SK-N-MC (cell line): ENCODE measurements around the gene SLC12A1.

ENCODE experiments used
- EZH2 ChIP-seq: fragments of 200-600 bp; sonication (generic); IDR thresholded peaks from one replicate; pipeline ENCODE4 v1.6.1; 2017; ENCODE audit warnings: antibody characterized with exemption
- POLR2AphosphoS5 ChIP-seq: IDR thresholded peaks from 2 replicates; pipeline ENCODE4 v1.6.1; 2012; ENCODE audit warnings: mild to moderate bottlenecking, low read depth, low read length, borderline replicate concordance

GRCh38 chr15:48279608-48280007 lies 73.5 kb downstream of the SLC12A1 start:
- no peak for TF ChIP-seq POLR2AphosphoS5
- no peak for TF ChIP-seq EZH2
